H9 (cell line): ENCODE measurements around the gene PPP1CB. TPM values are rescaled to one million over a fixed set of nuclear protein-coding genes. Genes with fewer than 3 reads are reported as not detected.

ENCODE experiments used
- DNase-seq: peaks from one replicate; pipeline ENCODE4 v3.0.0-alpha.2; 2017
- H2AFZ ChIP-seq: one replicate; pipeline ENCODE4 v1.6.1; 2013; ENCODE audit warnings: mild to moderate bottlenecking, low read length, control low read depth, moderate library complexity
- H2AK5ac ChIP-seq: 2 replicates; pipeline ENCODE4 v1.6.1; 2013; ENCODE audit warnings: low read length, control low read depth, mixed read lengths; ENCODE audit not compliant: insufficient read length
- H2BK120ac ChIP-seq: one replicate; pipeline ENCODE4 v1.6.1; 2013; ENCODE audit warnings: low read depth, mild to moderate bottlenecking, low read length, control low read depth, inconsistent platforms; ENCODE audit not compliant: poor library complexity, severe bottlenecking
- H2BK12ac ChIP-seq: 2 replicates; pipeline ENCODE4 v1.6.1; 2013; ENCODE audit warnings: low read length, control low read depth, mixed read lengths, low read depth; ENCODE audit not compliant: insufficient read length
- H2BK15ac ChIP-seq: 2 replicates; pipeline ENCODE4 v1.6.1; 2013; ENCODE audit warnings: low read depth, low read length, control low read depth
- H2BK20ac ChIP-seq: one replicate; pipeline ENCODE4 v1.6.1; 2013; ENCODE audit warnings: low read depth, mild to moderate bottlenecking, low read length, control low read depth, inconsistent platforms; ENCODE audit not compliant: poor library complexity, severe bottlenecking
- H2BK5ac ChIP-seq: 2 replicates; pipeline ENCODE4 v1.6.1; 2013; ENCODE audit warnings: low read length, control low read depth, mixed read lengths; ENCODE audit not compliant: insufficient read length
- H3K14ac ChIP-seq: 2 replicates; pipeline ENCODE4 v1.6.1; 2013; ENCODE audit warnings: low read length, control low read depth; ENCODE audit not compliant: insufficient read depth
- H3K18ac ChIP-seq: 2 replicates; pipeline ENCODE4 v1.6.1; 2013; ENCODE audit warnings: low read depth, mild to moderate bottlenecking, mixed read lengths, low read length, control low read depth; ENCODE audit not compliant: insufficient read length
- H3K23ac ChIP-seq: 2 replicates; pipeline ENCODE4 v1.6.1; 2013; ENCODE audit warnings: low read length, control low read depth, mixed read lengths, low read depth; ENCODE audit not compliant: insufficient read length
- H3K23me2 ChIP-seq: 2 replicates; pipeline ENCODE4 v1.6.1; 2013; ENCODE audit warnings: low read depth, mild to moderate bottlenecking, mixed read lengths, low read length, control low read depth; ENCODE audit not compliant: insufficient read length, poor library complexity, severe bottlenecking
- H3K27ac ChIP-seq: 2 replicates; pipeline ENCODE4 v1.5.1; 2013; ENCODE audit warnings: low read length, control low read depth, mixed read lengths, low read depth; ENCODE audit not compliant: insufficient read length
- H3K27me3 ChIP-seq: 2 replicates; pipeline ENCODE4 v1.6.1; 2013; ENCODE audit warnings: low read length, control low read depth, inconsistent platforms; ENCODE audit not compliant: insufficient read depth
- H3K4ac ChIP-seq: 2 replicates; pipeline ENCODE4 v1.6.1; 2013; ENCODE audit warnings: low read depth, mild to moderate bottlenecking, control low read depth, inconsistent platforms, low read length, moderate library complexity
- H3K4me1 ChIP-seq: 2 replicates; pipeline ENCODE4 v1.6.1; 2013; ENCODE audit warnings: low read length, control low read depth, inconsistent platforms; ENCODE audit not compliant: insufficient read depth
- H3K4me2 ChIP-seq: 2 replicates; pipeline ENCODE4 v1.6.1; 2013; ENCODE audit warnings: low read length, control low read depth, mixed read lengths; ENCODE audit not compliant: insufficient read length, insufficient read depth
- H3K56ac ChIP-seq: 2 replicates; pipeline ENCODE4 v1.6.1; 2013; ENCODE audit warnings: low read depth, mild to moderate bottlenecking, mixed read lengths, low read length, control low read depth; ENCODE audit not compliant: insufficient read length
- H3K79me1 ChIP-seq: 2 replicates; pipeline ENCODE4 v1.6.1; 2013; ENCODE audit warnings: low read depth, mild to moderate bottlenecking, moderate library complexity, low read length, control low read depth, inconsistent platforms; ENCODE audit not compliant: insufficient read depth, poor library complexity, severe bottlenecking
- H3K79me2 ChIP-seq: 2 replicates; pipeline ENCODE4 v1.6.1; 2013; ENCODE audit warnings: low read length, control low read depth, inconsistent platforms; ENCODE audit not compliant: insufficient read depth
- H3K9ac ChIP-seq: 2 replicates; pipeline ENCODE4 v1.6.1; 2013; ENCODE audit warnings: low read length, control low read depth, mixed read lengths; ENCODE audit not compliant: insufficient read length; ENCODE audit errors: extremely low read depth
- H3K9me3 ChIP-seq: one replicate; pipeline ENCODE4 v1.6.1; 2013; ENCODE audit warnings: low read depth, low read length, inconsistent platforms; ENCODE audit not compliant: control insufficient read depth
- H3T11ph ChIP-seq: one replicate; pipeline ENCODE4 v1.6.1; 2013; ENCODE audit warnings: mild to moderate bottlenecking, low read length, control low read depth, inconsistent platforms
- H4K20me1 ChIP-seq: one replicate; pipeline ENCODE4 v1.6.1; 2013; ENCODE audit not compliant: control insufficient read depth, insufficient read length, insufficient read depth
- H4K5ac ChIP-seq: 2 replicates; pipeline ENCODE4 v1.6.1; 2013; ENCODE audit warnings: low read depth, mild to moderate bottlenecking, mixed read lengths, low read length, control low read depth; ENCODE audit not compliant: insufficient read length
- H4K8ac ChIP-seq: replicated peaks from 2 replicates; pipeline ENCODE4 v1.6.1; 2013; ENCODE audit warnings: low read length, control low read depth, mixed read lengths, low read depth; ENCODE audit not compliant: insufficient read length
- H4K91ac ChIP-seq: 2 replicates; pipeline ENCODE4 v1.6.1; 2013; ENCODE audit warnings: low read depth, mild to moderate bottlenecking, moderate library complexity, mixed read lengths, low read length, control low read depth; ENCODE audit not compliant: insufficient read length
- H3K27ac Mint-ChIP-seq, 3 experiments: 2 replicates in 2 of 3; 3 replicates in 1 of 3; pipeline ENCODE4 v1.8.0; 2020 to 2021; ENCODE audit warnings: mixed read lengths in 3 of 3, mild to moderate bottlenecking in 1 of 3, moderate library complexity in 1 of 3
- H3K27me3 Mint-ChIP-seq: 2 replicates; pipeline ENCODE4 v1.8.0; 2021; ENCODE audit warnings: low read depth, mild to moderate bottlenecking, moderate library complexity, mixed read lengths
- H3K36me3 Mint-ChIP-seq, 3 experiments: 2 replicates in 2 of 3; 3 replicates in 1 of 3; pipeline ENCODE4 v1.8.0; 2020 to 2021; ENCODE audit warnings: low read depth in 3 of 3, mixed read lengths in 3 of 3; ENCODE audit not compliant: insufficient read depth in 1 of 3
- H3K4me1 Mint-ChIP-seq, 2 experiments: 2 replicates each; pipeline ENCODE4 v1.8.0; 2020; ENCODE audit warnings: mixed read lengths in 2 of 2
- H3K4me3 Mint-ChIP-seq, 2 experiments: 2 replicates in 1 of 2; 3 replicates in 1 of 2; pipeline ENCODE4 v1.8.0; 2020 to 2021; ENCODE audit warnings: mild to moderate bottlenecking in 2 of 2, mixed read lengths in 2 of 2, moderate library complexity in 1 of 2
- H3K9me3 Mint-ChIP-seq, 2 experiments: 2 replicates in 1 of 2; 3 replicates in 1 of 2; pipeline ENCODE4 v1.8.0; 2020; ENCODE audit warnings: mild to moderate bottlenecking in 2 of 2, mixed read lengths in 2 of 2, moderate library complexity in 1 of 2
- CTCF ChIP-seq: fragments of 200-600 bp; sonication (generic); conservative IDR thresholded peaks from 3 replicates; pipeline ENCODE4 v1.8.0; 2021; ENCODE audit warnings: antibody characterized with exemption, mild to moderate bottlenecking
- WGBS: extraction: QIAGEN DNeasy Blood & Tissue Kit; methylation state at CpG from one replicate; pipeline ENCODE4 v1.1.7; 2013; ENCODE audit warnings: missing lambda C conversion rate, low lambda C conversion rate, mixed read lengths; ENCODE audit not compliant: insufficient read length; ENCODE audit errors: extremely low coverage; 5-methylcytosine and 5-hydroxymethylcytosine counted together
- total RNA-seq: library from RNA; stranded (reverse); gene quantifications from 2 replicates; pipeline ENCODE4 v1.2.1, GENCODE V29; 2021

The PPP1CB gene
- total RNA-seq, 1 experiment from 2014 or later = 184 TPM

GRCh38 chr2:28766070-28766469 is 14.4 kb downstream of the PPP1CB start:
- Histone ChIP-seq H2AFZ (no peak overlapping the region), H4K20me1 (no peaks in the 10 kb centered on the region), H2AK5ac (no peak overlapping the region), H3K27me3 (no peaks in the 10 kb centered on the region), H2BK5ac (no peak overlapping the region), H3K9me3 (no peaks in the 10 kb centered on the region), H2BK15ac (no peak overlapping the region), H3K27ac (no peak overlapping the region), H2BK20ac (no peak overlapping the region), H3K79me2 (peaks cover 51% of the 10 kb centered on the region), H3K14ac (no peak overlapping the region), H2BK120ac (no peak overlapping the region), H3K23me2 (no peaks in the 10 kb centered on the region), H4K5ac (no peak overlapping the region), H2BK12ac (no peak overlapping the region), H3K23ac (no peak overlapping the region), H4K91ac (no peak overlapping the region), H3K79me1 (peaks cover 9% of the 10 kb centered on the region), H3K4ac (no peak overlapping the region), H3K9ac (no peak overlapping the region), H3T11ph (no peak overlapping the region), H3K4me1 (no peaks in the 10 kb centered on the region), H3K4me2 (no peak overlapping the region), H3K18ac (no peak overlapping the region), H3K56ac (no peak overlapping the region), H4K8ac (no peak overlapping the region)
- TF ChIP-seq CTCF = no peak
- H3K4me3 Mint-ChIP-seq = no peak overlapping the region
- H3K9me3 Mint-ChIP-seq = peaks cover 0 to 2% of the 10 kb centered on the region in 2 experiments; a peak in 1 of 5 replicates
- no CpG with 5 or more reads among the region's 2 CpGs for WGBS
- H3K27me3 Mint-ChIP-seq = no peaks in the 10 kb centered on the region
- peaks cover 10 to 16% (median 14%) of the 10 kb centered on the region in 3 experiments for H3K36me3 Mint-ChIP-seq
- H3K27ac Mint-ChIP-seq = no peak overlapping the region
- no peak for DNase-seq
- peaks cover 3 to 5% of the 10 kb centered on the region in 2 experiments; a peak in 3 of 4 replicates for H3K4me1 Mint-ChIP-seq
